ENCODE data around the gene CCL3.
"Not testable (repeated sequence)": the region's sequence is repeated elsewhere in the genome, so short reads cannot be mapped to it uniquely, and the experiment has no call there.

DNA sequence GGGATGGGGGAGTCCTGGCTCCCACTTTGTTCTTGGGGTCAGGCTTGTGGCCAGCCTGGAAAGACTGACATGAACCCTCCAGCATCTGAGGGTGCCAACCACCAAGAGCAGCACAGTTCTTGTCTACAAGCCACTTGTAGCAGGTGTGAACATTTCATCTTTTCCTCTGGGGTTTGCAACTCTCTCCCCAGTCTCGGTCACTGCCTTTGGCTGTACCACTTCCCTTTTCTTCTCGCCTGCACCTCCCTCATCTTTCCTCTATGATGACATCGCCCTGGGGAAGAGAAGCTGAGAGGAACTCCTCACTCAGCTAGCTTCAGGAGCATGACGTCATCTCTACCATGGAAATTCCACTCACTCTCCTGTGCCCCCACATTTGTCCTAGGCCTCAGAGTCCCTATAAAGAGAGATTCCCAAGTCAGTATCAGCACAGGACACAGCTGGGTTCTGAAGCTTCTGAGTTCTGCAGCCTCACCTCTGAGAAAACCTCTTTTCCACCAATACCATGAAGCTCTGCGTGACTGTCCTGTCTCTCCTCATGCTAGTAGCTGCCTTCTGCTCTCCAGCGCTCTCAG, 13.5 kb upstream of the CCL3 start, which contains the start of gene CCL4:
- TF ChIP-seq, protein P1, sequence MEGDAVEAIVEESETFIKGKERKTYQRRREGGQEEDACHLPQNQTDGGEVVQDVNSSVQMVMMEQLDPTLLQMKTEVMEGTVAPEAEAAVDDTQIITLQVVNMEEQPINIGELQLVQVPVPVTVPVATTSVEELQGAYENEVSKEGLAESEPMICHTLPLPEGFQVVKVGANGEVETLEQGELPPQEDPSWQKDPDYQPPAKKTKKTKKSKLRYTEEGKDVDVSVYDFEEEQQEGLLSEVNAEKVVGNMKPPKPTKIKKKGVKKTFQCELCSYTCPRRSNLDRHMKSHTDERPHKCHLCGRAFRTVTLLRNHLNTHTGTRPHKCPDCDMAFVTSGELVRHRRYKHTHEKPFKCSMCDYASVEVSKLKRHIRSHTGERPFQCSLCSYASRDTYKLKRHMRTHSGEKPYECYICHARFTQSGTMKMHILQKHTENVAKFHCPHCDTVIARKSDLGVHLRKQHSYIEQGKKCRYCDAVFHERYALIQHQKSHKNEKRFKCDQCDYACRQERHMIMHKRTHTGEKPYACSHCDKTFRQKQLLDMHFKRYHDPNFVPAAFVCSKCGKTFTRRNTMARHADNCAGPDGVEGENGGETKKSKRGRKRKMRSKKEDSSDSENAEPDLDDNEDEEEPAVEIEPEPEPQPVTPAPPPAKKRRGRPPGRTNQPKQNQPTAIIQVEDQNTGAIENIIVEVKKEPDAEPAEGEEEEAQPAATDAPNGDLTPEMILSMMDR (conservative IDR thresholded peaks at IDR 0.05 in 1 of 2, IDR thresholded peaks at IDR 0.05 in 1 of 2; ENCODE audit: extremely low read depth in 1 of 2, insufficient read depth in 1 of 2, low read depth in 1 of 2, low read length in 2 of 2), result not testable (repeated sequence)
- TF ChIP-seq EZH2 (IDR thresholded peaks at IDR 0.05; ENCODE audit: borderline replicate concordance, low read length), result not testable (repeated sequence)

Measured in mammary epithelial cell (primary cell).